Dermis blood vessel endothelial cell (primary cell): ENCODE measurements around the gene NEXMIF. TPM values are rescaled to one million over a fixed set of nuclear protein-coding genes. Genes with fewer than 3 reads are reported as not detected.
"Not testable (repeated sequence)": the region's sequence is repeated elsewhere in the genome, so short reads cannot be mapped to it uniquely, and the experiment has no call there.

Source experiments
- DNase-seq: peaks from one replicate; pipeline ENCODE4 v3.0.0; 2010
- total RNA-seq: library from RNA; depleted of rRNA; stranded (reverse); fragments of >200 nt; gene quantifications from 2 replicates; pipeline ENCODE4 v1.2.3, GENCODE V29; 2014

The NEXMIF gene
- total RNA-seq, result not detected in 2 replicates

GRCh38 chrX:74925225-74926088 is at the start of gene NEXMIF:
NEXMIF (minus strand) TSS chrX:74925452.
- DNase-seq, result peak; percentile 31

- DNase-seq, result not testable (repeated sequence)
These were observed 36.7 kb upstream of the NEXMIF start for GRCh38 chrX:74961962-74962361.

DNA sequence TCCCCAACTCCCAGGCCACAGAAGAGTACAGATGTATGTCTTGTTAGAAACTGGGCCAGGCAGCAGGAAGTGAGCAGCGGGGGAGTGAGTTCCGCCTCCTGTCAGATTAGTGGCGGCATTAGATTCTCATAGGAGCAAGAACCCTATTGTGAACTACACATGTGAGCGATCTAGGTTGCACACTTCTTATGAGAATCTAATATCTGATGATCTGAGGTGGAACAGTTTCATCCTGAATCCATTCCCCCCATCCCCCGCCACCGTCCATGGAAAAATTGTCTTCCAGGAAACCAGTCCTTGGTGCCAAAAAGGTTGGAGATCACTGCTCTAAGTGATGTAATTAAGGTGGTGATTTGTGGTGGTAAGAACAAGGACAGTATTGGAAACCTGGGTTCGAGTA is 24.5 kb upstream of the NEXMIF start:
- DNase-seq, result no peak

- DNase-seq, result no peak
These were observed 15.2 kb upstream of the NEXMIF start for GRCh38 chrX:74940414-74940813.

DNA sequence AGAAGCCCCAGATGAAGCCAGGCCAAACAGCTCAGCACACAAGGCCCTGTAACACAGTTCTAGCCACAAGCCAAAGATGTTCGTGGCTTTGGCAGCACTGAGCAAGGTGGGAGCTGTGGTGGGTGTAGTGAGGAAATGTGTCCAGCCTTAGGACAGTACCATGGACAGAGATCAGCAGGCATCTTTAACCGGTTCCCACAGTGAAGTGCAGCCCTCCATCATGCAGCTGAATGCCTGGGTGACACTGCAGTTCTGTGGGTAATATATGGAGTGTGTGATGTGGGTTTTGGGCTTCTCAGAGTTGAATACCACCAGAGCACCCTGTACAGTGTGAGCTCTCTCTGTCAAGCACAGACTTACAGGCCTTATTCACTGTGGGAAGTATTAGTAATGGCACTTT is 6.0 kb upstream of the NEXMIF start:
- peak; percentile 6 for DNase-seq

GRCh38 chrX:74924449-74925224 is 615 bp downstream of the NEXMIF start:
- no peak for DNase-seq

DNA sequence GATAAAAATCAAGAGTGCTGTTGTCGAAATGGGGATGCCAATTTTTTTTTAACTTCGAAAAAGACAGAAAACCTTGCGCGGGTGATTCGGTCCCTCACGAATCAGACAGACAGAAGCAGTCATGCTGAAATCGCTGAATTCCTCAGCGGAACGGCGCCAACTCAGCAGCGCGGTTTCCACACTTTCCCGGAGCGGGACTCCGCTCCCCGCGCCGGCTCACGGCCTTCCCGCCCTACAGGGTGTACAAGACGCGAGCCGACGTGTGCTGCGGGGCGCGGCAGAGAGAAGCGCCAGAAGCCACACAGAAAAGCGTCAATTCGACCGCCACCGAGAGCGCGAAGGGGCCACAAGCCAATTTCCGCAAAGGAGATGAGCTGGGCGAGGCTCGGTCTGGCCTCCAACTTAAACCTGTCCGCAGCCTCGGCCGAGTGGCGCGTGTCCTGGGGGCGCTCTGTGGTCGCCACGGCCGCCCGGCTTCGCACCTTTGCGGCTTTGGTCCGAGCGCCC is 1.3 kb downstream of the NEXMIF start:
- DNase-seq, result no peak

DNA sequence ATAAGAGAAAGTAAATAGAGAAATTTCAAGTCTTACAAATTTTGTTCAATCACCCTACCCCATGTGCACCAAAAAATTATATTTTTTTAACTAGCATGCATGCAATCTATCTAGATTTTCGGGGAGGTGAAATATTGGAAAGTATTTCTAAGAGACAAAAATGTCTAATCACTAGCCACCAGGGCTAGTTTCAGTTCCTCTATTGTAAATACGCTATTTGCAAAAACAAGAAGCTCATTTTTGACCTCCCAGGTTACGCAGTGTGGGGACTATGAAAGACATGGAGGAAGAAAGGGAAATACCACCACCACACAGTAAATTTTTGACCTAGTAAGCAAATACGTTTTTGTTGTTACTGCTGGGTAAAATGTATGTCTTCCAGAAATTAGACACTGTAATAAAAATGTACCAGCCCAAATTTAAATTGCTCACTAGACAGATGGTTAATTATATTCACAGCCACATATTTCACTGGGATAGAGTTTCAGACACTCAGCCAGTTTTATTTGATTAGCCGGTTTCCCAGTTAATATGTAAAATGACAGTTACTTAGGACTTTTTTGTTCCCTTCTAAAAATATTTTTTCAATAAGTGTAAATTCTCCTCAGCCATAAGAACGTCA is 2.2 kb downstream of the NEXMIF start:
- DNase-seq, result no peak

- DNase-seq, result no peak
These were observed 13.8 kb downstream of the NEXMIF start for GRCh38 chrX:74911494-74911893.

- no peak for DNase-seq
These were observed 18.8 kb downstream of the NEXMIF start for GRCh38 chrX:74906417-74906816.

GRCh38 chrX:74902806-74903205 is 22.4 kb downstream of the NEXMIF start:
- DNase-seq, result no peak

DNA sequence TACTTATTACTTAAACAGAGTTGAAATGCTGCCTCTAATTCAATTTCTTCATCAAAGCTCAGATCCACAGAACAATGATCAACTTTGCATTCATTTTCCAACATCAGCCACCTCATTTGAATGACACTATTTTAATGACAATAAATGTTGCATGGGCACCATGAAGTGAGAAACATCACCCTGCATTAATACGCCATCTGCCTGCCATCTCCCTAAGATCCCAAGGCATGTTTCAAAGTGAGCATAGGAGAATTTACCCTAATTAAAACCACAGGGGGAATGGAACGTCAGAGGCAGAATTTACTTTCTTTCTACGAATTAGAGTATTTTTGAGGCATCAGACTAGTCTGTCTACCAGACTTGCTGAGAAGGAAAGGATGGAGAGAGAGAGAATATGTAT is 32.7 kb downstream of the NEXMIF start:
- no peak for DNase-seq

- DNase-seq, result no peak
These were observed 34.4 kb downstream of the NEXMIF start for GRCh38 chrX:74890676-74891430.

DNA sequence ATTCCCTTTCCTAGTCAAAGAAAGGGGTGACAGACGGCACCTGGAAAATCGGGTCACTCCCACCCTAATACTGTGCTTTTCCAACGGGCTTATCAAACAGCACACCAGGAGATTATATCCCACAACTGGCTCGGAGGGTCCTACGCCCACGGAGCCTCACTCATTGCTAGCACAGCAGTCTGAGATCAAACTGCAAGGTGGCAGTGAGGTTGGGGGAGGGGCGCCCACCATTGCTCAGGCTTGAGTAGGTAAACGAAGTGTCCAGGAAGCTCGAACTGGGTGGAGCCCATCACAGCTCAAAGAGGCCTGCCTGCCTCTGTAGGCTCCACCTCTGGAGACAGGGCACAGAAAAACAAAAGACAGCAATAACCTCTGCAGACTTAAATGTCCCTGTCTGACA is 42.9 kb downstream of the NEXMIF start:
- DNase-seq, result not testable (repeated sequence)

DNA sequence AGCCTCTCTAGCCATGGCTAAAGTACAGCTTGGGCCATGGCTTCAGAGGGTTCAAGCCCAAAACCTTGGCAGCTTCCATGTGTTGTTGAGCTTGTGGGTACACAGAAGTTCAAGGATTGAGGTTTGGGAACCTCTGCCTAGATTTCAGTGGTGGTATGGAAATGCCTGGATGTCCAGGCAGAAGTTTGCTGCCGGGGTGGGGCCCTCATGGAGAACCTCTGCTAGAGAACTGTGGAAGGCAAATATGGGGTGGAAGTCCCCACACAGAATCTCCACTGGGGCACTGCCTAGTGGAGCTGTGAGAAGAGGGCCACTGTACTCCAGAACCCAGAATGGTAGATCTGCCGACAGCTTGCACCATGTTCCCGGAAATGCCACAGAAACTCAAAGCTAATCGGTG is 59.5 kb downstream of the NEXMIF start:
- DNase-seq, result no peak

GRCh38 chrX:74853255-74853654 is 72.0 kb downstream of the NEXMIF start:
- no peak for DNase-seq

GRCh38 chrX:74835566-74835965 is 89.7 kb downstream of the NEXMIF start:
- DNase-seq, result no peak

GRCh38 chrX:74819797-74820196 is 105.5 kb downstream of the NEXMIF start:
- DNase-seq, result not testable (repeated sequence)

DNA sequence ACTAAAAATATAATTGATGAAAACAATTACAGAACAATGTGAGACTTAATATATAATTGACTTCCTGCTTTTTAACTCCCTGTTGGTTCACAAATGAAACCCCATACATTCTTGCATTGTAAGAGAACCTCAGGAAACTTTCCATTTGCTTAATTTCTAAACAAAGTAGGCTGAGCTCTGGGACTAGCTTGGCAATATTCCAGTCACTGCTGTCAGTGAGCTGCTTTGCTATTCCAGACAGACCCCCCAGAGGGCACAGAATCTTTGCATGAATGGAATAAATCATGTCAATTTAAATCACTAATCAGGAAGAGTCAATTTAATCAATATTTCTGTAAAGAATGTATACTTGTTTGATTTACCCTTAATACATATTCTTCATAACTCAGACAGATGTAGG is 110.6 kb downstream of the NEXMIF start:
- DNase-seq, result peak; percentile 1

DNA sequence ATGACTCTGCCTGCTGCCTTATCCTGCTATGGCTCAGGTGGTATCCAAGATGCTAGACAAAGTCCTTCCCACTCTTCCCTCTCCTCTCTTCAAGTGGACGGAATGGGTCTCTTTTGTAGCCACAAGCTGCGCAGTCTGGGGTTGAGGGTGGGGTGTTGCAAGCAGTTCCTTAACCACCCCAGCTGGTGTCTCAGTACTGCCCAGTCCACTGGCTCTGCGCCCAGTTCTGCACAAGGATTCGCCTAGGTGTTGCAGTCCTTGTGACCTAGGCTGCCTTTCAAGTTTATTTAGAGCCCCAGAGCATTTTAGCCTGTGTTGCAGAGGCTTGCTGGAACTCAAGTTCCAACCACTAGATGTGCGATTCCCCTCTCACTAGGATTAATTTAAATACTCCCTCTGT is 120.7 kb downstream of the NEXMIF start:
- no peak for DNase-seq

GRCh38 chrX:74800062-74800461 is 125.2 kb downstream of the NEXMIF start:
- DNase-seq, result no peak

DNA sequence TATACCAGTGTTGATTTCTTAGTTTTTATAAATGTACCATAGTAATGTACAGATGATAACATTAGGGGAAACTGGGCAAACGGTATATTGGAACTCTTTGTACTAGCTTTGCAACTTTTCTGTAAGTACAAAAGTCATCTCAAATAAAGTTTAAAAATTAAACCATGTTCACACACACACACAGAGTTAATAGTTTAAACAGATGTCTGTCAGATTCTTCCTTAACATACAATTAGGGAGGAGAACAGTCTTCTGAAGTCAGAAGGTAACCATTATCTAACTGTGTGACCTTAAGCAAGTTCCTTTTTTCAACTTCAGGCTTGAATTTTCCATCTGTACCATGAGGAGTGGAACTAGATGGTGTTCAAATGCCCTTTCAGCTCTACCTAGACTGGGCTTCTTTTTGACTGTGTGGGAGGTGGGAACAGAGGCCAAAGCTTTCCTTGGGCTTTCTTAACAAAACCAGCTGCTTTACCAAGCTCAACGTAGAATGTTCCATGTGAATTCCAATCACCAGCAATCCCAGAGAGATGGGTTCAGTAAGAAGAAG is 127.8 kb downstream of the NEXMIF start:
- no peak for DNase-seq
